ENCODE results near the gene FRMD4B. TPM values are rescaled to one million over a fixed set of nuclear protein-coding genes. Genes with fewer than 3 reads are reported as not detected.

The FRMD4B gene
- total RNA-seq, 2 experiments from 2014 or later, result 55.8 to 68.2 TPM

GRCh38 chr3:69204315-69204957 is 181.5 kb downstream of the FRMD4B start:
- peaks cover 73% of the 10 kb centered on the region for H3K4me1 Mint-ChIP-seq
- H3K27ac Mint-ChIP-seq, result peak overlapping the region; percentile 94
- ATAC-seq (peak; percentile 67), DNase-seq (peak; percentile 78)
- peak overlapping the region; percentile 58 for H3K4me3 Mint-ChIP-seq
- no peaks in the 10 kb centered on the region for H3K9me3 Mint-ChIP-seq (ENCODE audit: low read depth)
- peaks cover 12% of the 10 kb centered on the region for H3K36me3 Mint-ChIP-seq
- no peaks in the 10 kb centered on the region for H3K27me3 Mint-ChIP-seq
- CTCF ChIA-PET, result interaction anchor here (1.2 to 1.3 kb wide), 2 partner anchors 8 to 102 kb away, joined by 3 read pairs; no protein-coding TSS in a partner anchor

DNA sequence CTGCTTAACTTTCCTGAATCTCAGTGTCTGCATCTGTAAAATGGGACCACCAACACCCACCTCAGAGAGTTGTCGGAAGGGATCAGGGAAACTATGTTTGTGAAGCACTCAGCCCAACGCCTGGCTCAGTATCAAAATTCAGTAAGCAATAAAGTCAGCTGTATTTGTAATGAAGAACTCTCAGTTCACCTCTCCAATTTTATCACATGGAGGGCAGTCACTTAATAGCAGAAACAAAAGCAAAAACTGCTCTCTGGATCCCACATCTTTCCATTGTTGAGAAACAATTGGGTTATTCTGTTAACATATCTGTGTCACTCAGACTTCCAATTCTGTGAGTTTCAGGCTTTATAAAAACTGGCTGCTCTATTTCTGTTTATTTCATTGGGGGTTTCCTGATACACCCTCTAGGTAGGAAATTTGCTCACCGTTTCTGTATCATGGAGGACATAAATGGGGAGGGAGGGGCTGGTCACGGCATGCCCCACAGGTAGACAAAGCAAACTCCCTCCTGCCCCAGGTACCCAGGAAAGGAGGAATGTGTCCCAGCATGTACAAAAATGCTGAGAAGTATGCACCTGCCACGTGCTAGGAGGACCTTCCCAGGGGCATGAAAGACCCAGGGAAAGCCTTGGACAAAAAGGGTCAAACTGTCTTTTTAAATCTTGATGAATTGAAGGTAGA is 182.1 kb downstream of the FRMD4B start:
- no peak for DNase-seq
- Mint-ChIP-seq H3K4me3 (peak overlapping the region; percentile 58), H3K27ac (peak overlapping the region; percentile 94), H3K36me3 (peaks cover 13% of the 10 kb centered on the region), H3K4me1 (peaks cover 72% of the 10 kb centered on the region), H3K9me3 (ENCODE audit: low read depth) (no peaks in the 10 kb centered on the region), H3K27me3 (no peaks in the 10 kb centered on the region)
- no peak for ATAC-seq
- CTCF ChIA-PET, result interaction anchor here (0.8 to 1.8 kb wide), 6 partner anchors 9 to 103 kb away, joined by 3 to 8 read pairs (median 3); no protein-coding TSS in a partner anchor

DNA sequence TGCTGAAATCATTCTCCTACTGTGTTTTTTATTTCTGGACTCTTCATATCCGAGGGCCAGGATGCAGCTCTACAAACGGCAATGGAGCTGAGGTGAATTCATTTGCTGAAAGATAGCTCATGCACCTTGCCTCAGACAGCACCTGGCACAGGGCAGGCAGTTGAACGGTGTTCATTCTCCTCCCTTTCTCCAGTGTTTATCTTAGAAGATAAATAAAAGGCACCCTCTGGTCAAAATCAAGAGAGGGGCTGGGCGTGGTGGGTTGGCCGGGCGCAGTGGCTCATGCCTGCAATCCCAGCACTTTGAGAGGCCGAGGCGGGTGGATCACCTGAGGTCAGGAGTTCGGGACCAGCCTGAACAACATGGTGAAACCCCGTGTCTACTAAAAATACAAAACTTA is 184.2 kb downstream of the FRMD4B start:
- Mint-ChIP-seq H3K27ac (peak overlapping the region; percentile 46), H3K4me3 (no peak overlapping the region), H3K27me3 (no peaks in the 10 kb centered on the region), H3K9me3 (ENCODE audit: low read depth) (no peaks in the 10 kb centered on the region), H3K4me1 (peaks cover 76% of the 10 kb centered on the region), H3K36me3 (peaks cover 28% of the 10 kb centered on the region)
- CTCF ChIA-PET, result interaction anchor here (0.6 to 1.1 kb wide), 4 partner anchors 11 to 138 kb away, joined by 3 to 8 read pairs (median 3); no protein-coding TSS in a partner anchor
- DNase-seq, result no peak
- ATAC-seq, result no peak

DNA sequence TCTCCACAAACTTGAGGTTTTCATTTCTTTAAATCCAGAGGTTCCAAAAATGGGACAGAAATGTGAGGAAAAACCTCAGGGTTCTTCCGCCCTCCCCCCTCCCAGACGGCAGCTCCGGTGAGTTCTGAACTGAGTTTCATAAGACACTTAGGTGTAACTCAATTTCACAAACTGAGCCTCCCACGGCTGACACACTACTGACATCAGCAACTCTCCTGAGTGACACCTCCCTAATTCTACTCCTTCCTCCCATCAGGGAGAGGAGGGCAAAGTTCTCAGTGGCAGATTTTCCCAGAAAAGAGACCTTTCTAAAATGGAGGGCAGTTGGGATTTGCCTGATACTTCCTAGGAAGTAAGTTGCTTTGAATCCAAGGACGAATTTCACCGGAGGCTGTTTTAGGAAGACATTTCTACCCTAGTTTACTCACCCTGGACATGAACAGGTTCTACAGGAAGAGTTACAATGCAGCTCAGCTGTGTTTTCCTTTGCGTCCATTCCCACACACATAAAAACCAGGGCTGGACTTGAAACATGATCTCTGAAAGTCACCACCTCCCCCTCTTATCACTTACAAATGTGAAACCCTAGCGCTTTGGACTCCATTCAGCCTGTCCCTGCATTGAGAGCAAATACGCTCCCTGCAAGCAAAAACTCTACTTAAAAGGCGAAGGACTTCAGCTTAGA is 185.4 kb downstream of the FRMD4B start:
- CTCF ChIA-PET, result interaction anchor here (1.2 to 3.8 kb wide), 7 partner anchors 9 to 106 kb away, joined by 5 to 38 read pairs (median 8); no protein-coding TSS in a partner anchor
- ATAC-seq (peak; percentile 40), DNase-seq (peak; percentile 81)
- H3K9me3 Mint-ChIP-seq (ENCODE audit: low read depth), result no peaks in the 10 kb centered on the region
- H3K27ac Mint-ChIP-seq, result peak overlapping the region; percentile 96
- peak overlapping the region; percentile 98 for H3K4me3 Mint-ChIP-seq
- H3K27me3 Mint-ChIP-seq, result no peaks in the 10 kb centered on the region
- H3K36me3 Mint-ChIP-seq, result peaks cover 38% of the 10 kb centered on the region
- peaks cover 75% of the 10 kb centered on the region for H3K4me1 Mint-ChIP-seq

DNA sequence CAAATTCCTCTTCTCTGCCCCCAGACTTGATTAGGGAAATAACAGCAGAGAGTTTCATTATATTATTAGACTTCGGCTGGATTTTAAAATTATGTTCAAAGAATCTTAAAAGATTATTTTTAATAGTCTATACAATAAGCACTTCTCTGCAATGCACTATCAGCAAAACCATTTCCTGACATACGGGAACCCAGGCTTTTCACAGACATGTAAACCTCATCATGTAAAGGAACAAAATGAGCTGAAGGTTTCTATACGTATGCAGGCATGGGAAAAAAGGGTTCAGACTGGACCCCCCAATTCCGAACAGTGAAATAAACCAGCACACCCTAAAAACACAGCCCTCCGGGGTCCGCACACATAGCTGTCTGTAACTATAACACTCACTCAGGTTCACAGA is 185.9 kb downstream of the FRMD4B start:
- CTCF ChIA-PET, result interaction anchor here (1.2 to 3.8 kb wide), 7 partner anchors 9 to 106 kb away, joined by 5 to 38 read pairs (median 8); no protein-coding TSS in a partner anchor
- Mint-ChIP-seq H3K27ac (peak overlapping the region; percentile 96), H3K4me3 (peak overlapping the region; percentile 98), H3K27me3 (no peaks in the 10 kb centered on the region), H3K4me1 (peaks cover 75% of the 10 kb centered on the region), H3K9me3 (ENCODE audit: low read depth) (no peaks in the 10 kb centered on the region), H3K36me3 (peaks cover 44% of the 10 kb centered on the region)
- DNase-seq (peak; percentile 50), ATAC-seq (peak; percentile 8)

DNA sequence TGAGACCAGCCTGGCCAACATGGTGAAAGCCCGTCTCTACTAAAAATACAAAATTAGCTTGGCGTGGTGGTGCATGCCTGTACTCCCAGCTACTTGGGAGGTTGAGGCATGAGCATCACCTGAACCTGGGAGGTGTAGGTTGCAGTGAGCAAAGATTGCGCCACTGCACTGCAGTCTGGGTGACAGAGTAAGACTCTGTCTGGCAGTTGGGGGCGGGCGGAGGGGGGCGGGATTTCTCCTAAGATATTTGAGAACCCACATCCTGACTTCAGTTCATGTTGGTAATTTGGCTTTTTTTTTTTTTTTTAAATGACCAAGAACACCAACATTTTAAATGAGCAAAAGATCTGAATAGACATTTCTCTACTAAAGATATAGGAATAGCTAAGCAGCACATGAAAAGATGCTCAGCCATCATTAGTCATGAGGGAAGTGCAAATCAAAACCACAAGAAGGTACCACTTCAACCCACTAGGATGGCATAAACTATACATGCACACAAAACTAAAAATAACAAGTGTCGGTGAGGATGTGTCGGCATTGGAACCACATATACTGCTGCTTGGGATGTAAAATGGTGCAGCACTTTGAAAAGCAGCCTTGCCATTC is 187.9 kb downstream of the FRMD4B start:
- peak overlapping the region; percentile 96 for H3K27ac Mint-ChIP-seq
- CTCF ChIA-PET, result interaction anchor here (0.9 to 3.8 kb wide), 3 partner anchors 14 to 108 kb away, joined by 3 to 38 read pairs (median 16); no protein-coding TSS in a partner anchor
- peak; percentile 48 for ATAC-seq
- peak overlapping the region; percentile 98 for H3K4me3 Mint-ChIP-seq
- DNase-seq, result peak; percentile 87
- H3K9me3 Mint-ChIP-seq (ENCODE audit: low read depth), result no peaks in the 10 kb centered on the region
- no peaks in the 10 kb centered on the region for H3K27me3 Mint-ChIP-seq
- peaks cover 72% of the 10 kb centered on the region for H3K4me1 Mint-ChIP-seq
- peaks cover 63% of the 10 kb centered on the region for H3K36me3 Mint-ChIP-seq

DNA sequence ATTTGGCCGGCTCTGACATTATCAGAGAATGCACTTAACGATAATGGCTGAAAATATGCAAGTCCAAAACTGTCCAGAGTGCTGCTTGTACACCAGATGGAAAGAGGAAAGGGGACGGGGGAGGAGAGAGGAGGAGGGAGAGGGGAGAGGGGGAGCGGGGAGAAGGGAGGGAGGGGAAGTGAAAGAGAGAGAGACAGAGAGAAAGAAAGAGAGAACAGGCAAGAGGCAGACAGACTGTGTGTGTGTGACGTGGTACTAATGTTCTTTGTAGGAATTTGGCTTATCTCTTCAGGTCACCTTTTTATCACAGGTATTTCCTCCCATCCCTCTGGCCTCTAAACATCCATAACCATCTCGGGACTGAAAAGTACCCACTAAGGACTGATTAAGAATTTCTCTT is 188.4 kb downstream of the FRMD4B start:
- no peaks in the 10 kb centered on the region for H3K27me3 Mint-ChIP-seq
- peak overlapping the region; percentile 98 for H3K4me3 Mint-ChIP-seq
- CTCF ChIA-PET, result interaction anchor here (3.2 to 3.8 kb wide), 2 partner anchors 15 to 109 kb away, joined by 16 to 38 read pairs; no protein-coding TSS in a partner anchor
- no peaks in the 10 kb centered on the region for H3K9me3 Mint-ChIP-seq (ENCODE audit: low read depth)
- no peak for DNase-seq
- peaks cover 67% of the 10 kb centered on the region for H3K4me1 Mint-ChIP-seq
- peaks cover 67% of the 10 kb centered on the region for H3K36me3 Mint-ChIP-seq
- peak overlapping the region; percentile 96 for H3K27ac Mint-ChIP-seq
- ATAC-seq, result no peak

DNA sequence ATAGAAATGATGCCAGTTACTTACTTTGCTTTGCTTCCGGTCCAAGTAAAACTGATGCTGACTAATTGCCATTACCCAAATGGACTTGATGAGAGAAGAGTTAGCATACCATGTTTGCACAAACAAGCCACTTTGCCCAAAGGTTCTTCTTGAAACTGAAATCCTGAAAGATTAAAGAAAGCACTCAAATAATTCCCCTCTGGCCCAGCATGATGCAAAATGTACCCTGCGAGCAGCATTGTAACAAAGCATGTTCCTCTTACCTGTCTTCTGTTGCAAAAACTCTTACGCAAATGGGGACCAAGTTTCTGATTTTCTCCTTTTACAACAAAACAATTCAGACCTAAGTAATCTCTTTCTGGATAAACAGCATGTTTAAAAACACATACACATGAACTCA is 189.0 kb downstream of the FRMD4B start:
- DNase-seq (no peak), ATAC-seq (no peak)
- CTCF ChIA-PET, result interaction anchor here (3.3 to 3.8 kb wide), 2 partner anchors 35 to 109 kb away, joined by 15 to 38 read pairs; no protein-coding TSS in a partner anchor
- Mint-ChIP-seq H3K36me3 (peaks cover 73% of the 10 kb centered on the region), H3K4me3 (peak overlapping the region; percentile 98), H3K27me3 (no peaks in the 10 kb centered on the region), H3K4me1 (peaks cover 68% of the 10 kb centered on the region), H3K27ac (peak overlapping the region; percentile 96), H3K9me3 (ENCODE audit: low read depth) (no peaks in the 10 kb centered on the region)

- no peaks in the 10 kb centered on the region for H3K27me3 Mint-ChIP-seq
- H3K27ac Mint-ChIP-seq, result peak overlapping the region; percentile 5
- no peak overlapping the region for H3K4me3 Mint-ChIP-seq
- no peaks in the 10 kb centered on the region for H3K9me3 Mint-ChIP-seq (ENCODE audit: low read depth)
- DNase-seq (no peak), ATAC-seq (no peak)
- H3K4me1 Mint-ChIP-seq, result peaks cover 74% of the 10 kb centered on the region
- CTCF ChIA-PET, result interaction anchor here (1.0 to 4.8 kb wide), 7 partner anchors 10 to 116 kb away, joined by 3 to 26 read pairs (median 4); no protein-coding TSS in a partner anchor
- peaks cover 93% of the 10 kb centered on the region for H3K36me3 Mint-ChIP-seq
Observed at GRCh38 chr3:69194431-69195165, 191.3 kb downstream of the FRMD4B start.

GRCh38 chr3:69193749-69194148 is 192.1 kb downstream of the FRMD4B start:
- Mint-ChIP-seq H3K36me3 (peaks cover 91% of the 10 kb centered on the region), H3K27me3 (no peaks in the 10 kb centered on the region), H3K4me3 (peak overlapping the region; percentile 43), H3K9me3 (ENCODE audit: low read depth) (no peaks in the 10 kb centered on the region), H3K27ac (peak overlapping the region; percentile 73), H3K4me1 (peaks cover 73% of the 10 kb centered on the region)
- DNase-seq, result no peak
- no peak for ATAC-seq
- CTCF ChIA-PET, result interaction anchor here (1.0 to 4.8 kb wide), 6 partner anchors 9 to 116 kb away, joined by 3 to 26 read pairs (median 4); no protein-coding TSS in a partner anchor

GRCh38 chr3:69191516-69191915 is 194.4 kb downstream of the FRMD4B start:
- Mint-ChIP-seq H3K9me3 (ENCODE audit: low read depth) (no peaks in the 10 kb centered on the region), H3K4me1 (peaks cover 54% of the 10 kb centered on the region), H3K4me3 (no peak overlapping the region), H3K27ac (peak overlapping the region; percentile 11), H3K27me3 (no peaks in the 10 kb centered on the region), H3K36me3 (peaks cover 87% of the 10 kb centered on the region)
- ATAC-seq (no peak), DNase-seq (no peak)
- CTCF ChIA-PET, result interaction anchor here (1.0 to 4.8 kb wide), 4 partner anchors 8 to 115 kb away, joined by 4 to 26 read pairs (median 5); no protein-coding TSS in a partner anchor

GRCh38 chr3:69189487-69189886 is 196.4 kb downstream of the FRMD4B start:
- CTCF ChIA-PET, result no interaction called here
- no peak overlapping the region for H3K4me3 Mint-ChIP-seq
- H3K9me3 Mint-ChIP-seq (ENCODE audit: low read depth), result no peaks in the 10 kb centered on the region
- peaks cover 77% of the 10 kb centered on the region for H3K36me3 Mint-ChIP-seq
- H3K27ac Mint-ChIP-seq, result no peak overlapping the region
- ATAC-seq, result no peak
- no peak for DNase-seq
- no peaks in the 10 kb centered on the region for H3K27me3 Mint-ChIP-seq
- H3K4me1 Mint-ChIP-seq, result peaks cover 42% of the 10 kb centered on the region
